Tibial nerve (tissue), 4 donors: ENCODE measurements around the gene MS4A18.

Experiments used
- CTCF ChIP-seq, 5 experiments: fragments of 200-600 bp in 3 of 5; fragments of 450-650 bp in 2 of 5; sonication (generic) in 3 of 5; IDR thresholded peaks; one replicate each; pipeline ENCODE4 v1.5.1; 2016 to 2019; ENCODE audit warnings: antibody characterized with exemption in 5 of 5, mild to moderate bottlenecking in 3 of 5, moderate library complexity in 2 of 5
- EP300 ChIP-seq, 2 donors: sonication (generic); formaldehyde crosslinking; IDR thresholded peaks; one replicate each; pipeline ENCODE4 v1.6.1; 2017; ENCODE audit warnings: antibody characterized with exemption in 2 of 2, mild to moderate bottlenecking in 1 of 2

- no peak for TF ChIP-seq EP300 (IDR thresholded peaks at IDR 0.05)
- no peak for TF ChIP-seq CTCF (IDR thresholded peaks at IDR 0.05)
These were observed 40.8 kb downstream of the MS4A18 start for GRCh38 chr11:60765355-60765754.
